Stimulated activated CD8-positive, alpha-beta memory T cell treated with anti-CD3 and anti-CD28 coated beads, Interleukin-15, amount 100 ng/mL, for 1 hour (primary cell): ENCODE measurements around the gene SRR.

Source experiments
- DNase-seq: peaks from one replicate; pipeline ENCODE4 v3.0.0-alpha.2; 2020; ENCODE audit warnings: low read depth

The SRR gene

DNA sequence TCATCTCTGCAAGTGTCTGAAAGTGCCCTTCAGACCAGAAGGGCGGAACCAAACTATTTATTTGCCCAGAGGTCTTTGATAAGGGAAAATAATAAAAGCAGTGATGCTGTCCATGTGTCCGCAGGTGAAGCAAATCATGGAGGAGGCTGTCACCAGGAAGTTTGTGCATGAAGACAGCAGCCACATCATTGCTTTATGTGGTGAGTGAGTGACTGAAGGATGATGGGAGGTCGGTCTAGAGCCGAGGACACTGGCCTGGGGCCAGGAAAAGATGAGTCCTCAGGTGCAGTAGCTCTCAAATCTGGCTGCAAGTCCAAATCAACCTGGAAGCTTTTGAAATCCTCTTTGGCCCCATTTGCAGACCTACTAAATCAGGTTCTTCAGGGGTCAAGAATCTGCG is 39.7 kb downstream of the SRR start:
- DNase-seq, result no peak

- no peak for DNase-seq
These were observed 40.8 kb downstream of the SRR start for GRCh38 chr17:2344528-2344927.

- no peak for DNase-seq
These were observed 42.7 kb downstream of the SRR start for GRCh38 chr17:2346475-2346874.

DNA sequence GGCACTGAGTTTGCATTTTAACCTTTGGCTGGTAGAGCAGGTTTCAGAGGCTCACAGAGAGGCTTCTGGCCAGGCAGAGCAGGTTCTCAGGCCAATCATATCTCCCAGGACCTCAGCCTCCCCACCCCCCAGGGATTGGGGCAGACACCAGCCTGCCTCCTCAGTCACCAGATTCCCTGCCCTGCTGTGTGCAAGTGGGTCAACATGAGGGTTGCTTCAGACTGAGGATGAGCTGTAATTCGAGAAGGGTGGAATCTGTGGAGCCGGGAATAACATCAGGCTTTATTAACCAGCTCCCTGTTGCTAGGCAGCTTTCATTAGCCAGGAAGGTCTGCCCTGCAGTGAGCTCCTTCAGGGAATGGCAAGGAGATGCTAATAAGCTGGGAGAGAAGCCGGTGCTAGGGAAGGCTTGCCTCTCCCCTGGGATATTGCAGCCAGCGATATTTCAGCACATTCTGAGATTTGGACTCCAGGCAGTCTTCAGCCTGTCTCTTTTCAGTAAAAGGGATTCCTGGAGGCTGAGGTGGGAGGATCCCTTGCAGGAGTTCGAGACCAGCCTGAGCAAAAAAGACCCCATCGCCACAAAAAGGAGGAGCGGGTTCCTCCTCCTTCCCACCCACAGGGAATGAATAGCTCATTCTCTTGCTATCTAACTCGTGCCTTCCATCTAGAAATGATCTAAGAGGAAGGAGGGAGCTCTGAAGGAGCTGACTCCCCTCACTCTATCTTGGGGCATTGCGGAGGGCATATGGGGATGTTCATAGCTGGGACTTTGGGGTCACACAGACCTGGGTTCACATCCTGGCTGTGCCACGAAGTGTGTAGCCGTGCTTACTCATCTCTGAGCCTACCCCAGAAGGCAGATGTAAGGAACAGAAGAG is 44.3 kb downstream of the SRR start:
- no peak for DNase-seq

GRCh38 chr17:2351269-2351668 is 47.5 kb downstream of the SRR start:
- DNase-seq, result no peak

DNA sequence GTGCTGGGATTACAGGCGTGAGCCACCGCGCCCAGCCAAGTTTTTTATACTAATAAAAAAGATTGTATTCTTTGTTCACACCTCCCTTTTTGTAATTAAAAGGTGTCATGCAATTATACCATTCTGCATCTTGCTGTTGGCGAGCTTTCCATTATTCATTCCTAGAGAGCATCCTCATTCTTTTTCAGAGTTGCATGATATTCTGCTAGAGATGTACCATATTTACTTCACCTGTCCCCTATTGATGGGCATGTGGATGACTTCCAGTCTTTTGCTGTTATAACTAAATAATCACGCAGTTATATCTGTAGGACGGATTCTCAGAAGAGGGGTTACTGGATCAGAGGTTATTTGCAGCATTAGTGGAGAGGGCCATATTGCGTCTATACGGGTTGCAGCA is 50.6 kb downstream of the SRR start:
- no peak for DNase-seq

GRCh38 chr17:2357237-2357636 is 53.5 kb downstream of the SRR start:
- DNase-seq, result no peak

DNA sequence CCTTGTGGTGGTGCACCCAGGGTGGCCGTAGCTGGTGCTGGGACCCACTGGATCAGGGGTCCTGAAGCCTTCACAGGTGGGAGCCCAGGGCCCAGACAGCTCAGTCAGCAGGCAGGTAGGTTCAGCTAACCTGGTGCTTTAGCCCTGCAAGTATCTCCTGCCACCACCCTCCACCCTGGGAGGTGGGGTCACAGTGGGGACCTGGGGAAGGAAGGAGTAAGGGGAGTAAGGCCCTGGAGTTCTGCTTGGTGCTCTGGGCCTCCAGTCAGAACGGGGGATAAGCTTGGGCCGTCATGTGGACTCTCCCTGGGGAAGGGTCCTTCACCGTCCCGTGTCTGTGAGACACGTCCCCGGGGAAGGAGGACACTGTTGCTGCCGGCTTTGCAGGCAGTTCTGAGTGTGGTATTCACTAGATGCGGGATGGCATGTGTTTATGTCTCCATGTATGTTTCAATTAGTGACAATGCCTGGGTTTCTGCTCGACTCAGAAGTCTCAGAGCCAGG is 54.2 kb downstream of the SRR start:
- DNase-seq, result no peak

- no peak for DNase-seq
These were observed 57.4 kb downstream of the SRR start for GRCh38 chr17:2361010-2361760.

DNA sequence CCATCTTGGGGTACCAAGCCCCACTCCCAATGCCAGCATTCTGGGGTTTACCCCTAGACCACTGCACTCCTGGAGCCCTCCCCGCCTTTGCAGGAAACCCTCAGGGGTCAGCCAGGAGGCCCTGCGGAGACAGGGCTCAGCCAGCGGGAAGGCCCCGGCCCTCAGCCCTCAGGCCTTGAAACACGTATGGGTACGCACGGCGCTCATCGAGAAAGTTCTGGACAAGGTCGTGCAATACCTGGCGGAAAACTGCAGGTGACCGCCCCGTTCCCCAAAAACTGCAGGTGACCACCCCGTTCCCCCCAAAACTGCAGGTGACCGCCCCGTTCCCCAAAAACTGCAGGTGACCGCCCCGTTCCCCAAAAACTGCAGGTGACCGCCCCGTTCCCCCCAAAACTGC is 58.3 kb downstream of the SRR start:
- no peak for DNase-seq

- DNase-seq, result no peak
These were observed 58.7 kb downstream of the SRR start for GRCh38 chr17:2362416-2362815.

DNA sequence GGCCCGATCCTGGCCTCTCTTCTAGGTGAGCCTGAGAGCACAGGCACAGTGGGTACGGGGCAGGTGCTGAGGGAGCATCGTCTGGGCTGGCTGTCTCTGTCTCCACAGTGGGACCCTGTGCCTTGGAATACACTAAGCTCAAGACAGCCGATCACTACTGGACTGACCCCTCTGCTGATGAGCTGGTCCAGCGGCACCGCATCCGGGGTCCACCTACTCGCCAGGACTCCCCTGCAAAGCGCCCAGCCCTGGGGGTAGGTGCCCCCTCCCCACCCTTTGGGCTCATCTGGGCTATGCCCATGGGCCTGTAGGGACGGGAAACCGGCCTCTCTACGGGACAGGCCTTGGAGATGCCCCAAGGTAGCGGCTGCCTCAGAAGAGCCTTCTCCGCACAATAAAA is 59.1 kb downstream of the SRR start:
- DNase-seq, result no peak

DNA sequence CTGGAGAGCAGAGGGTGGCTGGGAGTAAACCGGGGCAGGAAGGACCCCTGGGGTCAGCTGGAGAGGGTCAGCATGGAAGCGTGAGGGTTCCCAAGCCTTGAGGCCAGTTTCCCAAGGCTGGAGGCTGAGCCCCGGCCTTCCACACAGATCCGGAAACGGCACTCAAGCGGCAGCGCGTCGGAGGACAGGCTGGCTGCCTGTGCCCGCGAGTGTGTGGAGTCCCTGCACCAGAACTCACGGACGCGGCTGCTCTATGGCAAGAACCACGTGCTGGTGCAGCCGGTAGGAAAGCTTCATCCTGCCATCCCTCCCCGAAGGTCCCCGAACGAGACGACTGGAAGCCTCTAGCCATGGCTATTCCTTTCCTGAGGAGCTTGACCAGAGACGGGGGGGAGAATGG is 59.6 kb downstream of the SRR start:
- no peak for DNase-seq

DNA sequence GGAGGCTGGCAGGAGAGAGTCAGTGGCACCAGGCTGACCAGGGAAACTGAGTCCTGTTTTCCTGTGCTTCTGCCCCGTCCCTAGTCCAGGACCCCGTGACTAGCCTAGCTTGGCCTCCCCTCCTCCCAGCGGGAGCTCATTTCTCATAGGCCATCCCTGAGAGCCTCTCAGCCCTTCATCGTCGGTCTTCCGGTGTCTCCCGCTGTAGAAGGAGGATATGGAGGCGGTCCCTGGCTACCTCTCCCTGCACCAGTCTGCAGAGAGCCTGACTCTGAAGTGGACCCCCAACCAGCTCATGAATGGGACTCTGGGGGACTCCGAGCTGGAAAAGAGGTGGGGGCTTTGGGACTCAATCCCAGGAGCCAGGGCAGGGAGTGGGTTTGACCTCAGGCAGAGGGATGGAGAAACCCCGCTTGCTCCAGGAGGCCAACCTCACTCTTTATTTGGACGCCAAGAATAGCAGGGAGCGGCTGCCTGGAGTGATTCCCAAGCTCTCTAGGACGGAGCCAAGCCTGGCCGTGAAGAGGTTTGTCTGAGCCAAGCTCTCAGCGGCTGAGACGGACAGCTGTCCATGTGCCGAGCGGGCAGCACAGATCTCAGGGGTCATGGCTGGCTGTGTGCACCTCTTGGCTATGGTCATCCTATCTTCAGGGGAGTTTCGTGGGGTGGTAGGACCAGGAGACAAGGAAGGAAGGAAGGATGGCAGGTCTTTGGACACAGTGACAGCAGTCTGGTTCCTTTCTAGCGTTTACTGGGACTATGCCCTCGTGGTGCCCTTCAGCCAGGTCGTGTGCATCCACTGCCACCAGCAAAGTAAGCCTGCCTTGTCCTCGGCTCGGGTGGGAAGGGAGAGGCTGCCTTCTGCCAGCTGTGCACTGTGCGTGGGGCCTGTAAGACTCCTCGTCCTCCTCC is 60.4 kb downstream of the SRR start:
- no peak for DNase-seq

- DNase-seq, result no peak
These were observed 61.0 kb downstream of the SRR start for GRCh38 chr17:2364763-2365116.

GRCh38 chr17:2365132-2365531 is 61.4 kb downstream of the SRR start:
- no peak for DNase-seq

DNA sequence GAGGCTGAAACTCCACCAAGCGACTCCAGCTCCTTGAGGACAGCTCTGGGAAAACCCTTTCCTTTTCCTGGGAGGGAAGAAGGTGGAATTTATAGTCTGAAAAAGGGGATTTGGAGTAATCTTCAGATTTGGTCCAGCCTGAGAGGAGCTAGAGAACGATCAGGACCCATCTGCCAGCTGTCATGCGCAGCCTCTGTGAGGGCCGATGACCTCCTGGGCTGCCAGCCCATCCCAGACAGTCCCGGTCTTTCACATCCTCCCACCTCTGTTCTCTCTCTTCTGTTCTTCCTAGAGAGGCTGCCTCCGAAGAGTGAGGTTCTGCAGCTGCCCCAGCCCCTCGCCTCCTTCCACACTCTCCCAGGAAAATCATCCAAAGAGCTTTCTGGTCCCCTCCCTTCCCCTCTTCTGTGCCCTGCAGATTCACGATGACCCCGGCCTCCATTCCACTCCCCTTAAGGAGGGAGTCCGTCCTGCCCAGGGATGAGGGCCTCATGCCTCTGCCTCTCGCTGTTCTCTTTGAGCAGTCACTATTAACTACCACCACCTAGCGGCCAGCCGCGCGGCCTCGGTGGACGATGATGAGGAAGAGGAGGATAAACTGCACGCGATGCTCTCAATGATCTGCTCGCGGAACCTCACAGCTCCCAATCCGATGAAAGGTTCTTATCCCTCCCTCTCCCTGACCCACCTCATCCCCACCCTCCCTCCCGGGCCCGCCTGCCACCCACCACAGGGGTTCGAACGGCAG is 63.2 kb downstream of the SRR start:
- no peak for DNase-seq

DNA sequence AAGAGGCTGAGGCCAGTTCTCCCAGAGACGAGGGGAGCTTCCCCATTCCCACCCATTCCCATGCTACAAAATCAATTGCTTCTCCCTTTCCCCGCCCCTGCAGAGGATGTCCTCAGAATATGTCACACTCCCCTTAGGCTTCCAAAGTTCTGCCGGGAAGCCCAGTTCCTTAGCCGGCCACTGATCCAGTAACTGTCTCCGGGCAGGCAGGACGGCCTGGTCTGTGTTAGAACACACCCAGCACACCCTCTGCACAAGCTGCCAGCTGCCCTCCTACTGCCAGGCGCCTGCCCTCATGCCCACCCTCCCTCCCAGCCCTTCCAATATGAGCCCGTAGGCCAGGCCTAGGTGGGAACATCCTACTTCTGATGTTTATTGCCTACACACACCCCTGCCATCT is 64.6 kb downstream of the SRR start:
- DNase-seq, result no peak

DNA sequence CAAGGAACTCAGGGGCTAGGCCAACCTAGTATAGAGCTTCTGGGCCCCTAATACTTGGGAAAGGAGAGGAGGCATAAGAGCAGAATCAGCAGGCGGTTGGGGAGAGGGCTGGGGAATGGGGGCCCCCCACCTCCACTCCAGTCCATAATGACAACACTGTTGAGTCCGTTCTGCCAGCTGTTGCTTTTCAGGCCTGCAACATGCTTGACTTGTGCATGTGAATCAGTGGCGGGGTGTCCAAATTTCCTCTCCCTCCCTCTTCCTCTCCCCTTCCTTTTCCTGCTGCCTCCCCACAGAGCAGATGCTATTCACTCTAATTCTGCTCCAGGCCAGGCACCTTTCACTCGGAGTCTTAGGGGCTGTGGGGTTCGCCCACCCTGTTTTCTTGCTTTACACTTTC is 65.3 kb downstream of the SRR start:
- DNase-seq, result no peak

GRCh38 chr17:2369551-2370210 is 65.9 kb downstream of the SRR start:
- no peak for DNase-seq

DNA sequence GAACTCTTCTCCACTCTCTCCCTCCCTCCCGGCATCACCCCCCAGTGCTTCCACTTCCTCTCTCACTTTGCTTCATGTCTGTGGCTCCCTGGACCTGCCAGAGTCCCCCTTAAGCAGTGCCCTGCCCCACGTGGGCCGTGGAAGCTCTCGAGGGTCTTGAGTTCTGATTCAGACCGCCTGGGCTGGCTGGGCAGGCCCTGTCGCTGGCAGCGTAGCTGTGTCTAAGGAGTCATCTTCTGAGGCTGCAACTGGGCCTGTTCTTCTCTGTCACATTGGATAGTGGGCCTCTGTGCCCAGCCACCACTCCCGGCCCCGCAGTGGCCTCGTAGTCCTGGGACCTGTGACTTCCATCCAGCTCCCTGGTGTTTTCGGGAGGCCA is 66.5 kb downstream of the SRR start:
- no peak for DNase-seq
